Measurements from ENCODE around the gene MAP3K20. TPM values are rescaled to one million over a fixed set of nuclear protein-coding genes. Genes with fewer than 3 reads are reported as not detected.

Gene MAP3K20
- total RNA-seq, 2 experiments from 2014 or later: 8.0 to 10.2 TPM

GRCh38 chr2:173218326-173219056, 142.8 kb downstream of the MAP3K20 start:
- H3K27ac Mint-ChIP-seq: no peak overlapping the region
- ChIA-PET CTCF (interaction anchor here (0.8 to 7.2 kb wide), 7 partner anchors 9 to 191 kb away, joined by 3 to 78 read pairs (median 4); no protein-coding TSS in a partner anchor), POLR2A (no interaction called here)
- intact Hi-C loops (cut with micrococcal nuclease): no loop called here
- H3K4me1 Mint-ChIP-seq (ENCODE audit: low read depth): peaks cover 5% of the 10 kb centered on the region
- no peaks in the 10 kb centered on the region for H3K36me3 Mint-ChIP-seq (ENCODE audit: low read depth)
- H3K27me3 Mint-ChIP-seq: no peaks in the 10 kb centered on the region
- no peak overlapping the region for H3K4me3 Mint-ChIP-seq
- TF ChIP-seq CTCF (IDR thresholded peaks at IDR 0.05): no peak
- DNase-seq (no peak), ATAC-seq (no peak)
- no peaks in the 10 kb centered on the region for H3K9me3 Mint-ChIP-seq

GRCh38 chr2:173221132-173221695, 145.6 kb downstream of the MAP3K20 start:
- Mint-ChIP-seq H3K4me3 (no peak overlapping the region), H3K27ac (no peak overlapping the region), H3K9me3 (no peaks in the 10 kb centered on the region), H3K27me3 (no peaks in the 10 kb centered on the region), H3K4me1 (ENCODE audit: low read depth) (peaks cover 5% of the 10 kb centered on the region), H3K36me3 (ENCODE audit: low read depth) (no peaks in the 10 kb centered on the region)
- intact Hi-C loops (cut with micrococcal nuclease): no loop called here
- TF ChIP-seq CTCF (IDR thresholded peaks at IDR 0.05): no peak
- CTCF ChIA-PET: interaction anchor here (1.0 kb wide), 1 partner anchor 194 kb away, joined by 3 read pairs; no protein-coding TSS in a partner anchor
- POLR2A ChIA-PET: no interaction called here
- DNase-seq (no peak), ATAC-seq (no peak)

GRCh38 chr2:173221937-173222594, 146.4 kb downstream of the MAP3K20 start:
- ChIA-PET POLR2A (no interaction called here), CTCF (interaction anchor here (1.0 to 1.9 kb wide), 2 partner anchors 10 to 194 kb away, joined by 4 to 8 read pairs; no protein-coding TSS in a partner anchor)
- intact Hi-C loops (cut with micrococcal nuclease): no loop called here
- Mint-ChIP-seq H3K4me3 (no peak overlapping the region), H3K27me3 (peaks cover under 1% of the 10 kb centered on the region), H3K27ac (no peak overlapping the region), H3K9me3 (no peaks in the 10 kb centered on the region), H3K4me1 (ENCODE audit: low read depth) (peaks cover 5% of the 10 kb centered on the region), H3K36me3 (ENCODE audit: low read depth) (no peaks in the 10 kb centered on the region)
- no peak for DNase-seq
- no peak for ATAC-seq
- no peak for TF ChIP-seq CTCF (IDR thresholded peaks at IDR 0.05)

GRCh38 chr2:173223871-173224270, 148.2 kb downstream of the MAP3K20 start:
- peaks cover 4% of the 10 kb centered on the region for H3K27me3 Mint-ChIP-seq
- H3K9me3 Mint-ChIP-seq: no peaks in the 10 kb centered on the region
- ATAC-seq (no peak), DNase-seq (no peak)
- intact Hi-C loops (cut with micrococcal nuclease): no loop called here
- CTCF ChIA-PET: interaction anchor here (1.5 to 1.9 kb wide), 2 partner anchors 13 to 196 kb away, joined by 7 to 8 read pairs; no protein-coding TSS in a partner anchor
- no peak for TF ChIP-seq CTCF (IDR thresholded peaks at IDR 0.05)
- no peak overlapping the region for H3K4me3 Mint-ChIP-seq
- H3K4me1 Mint-ChIP-seq (ENCODE audit: low read depth): peaks cover 3% of the 10 kb centered on the region
- no peaks in the 10 kb centered on the region for H3K36me3 Mint-ChIP-seq (ENCODE audit: low read depth)
- POLR2A ChIA-PET: no interaction called here
- no peak overlapping the region for H3K27ac Mint-ChIP-seq

Data from activated CD8-positive, alpha-beta T cell treated with anti-CD3 and anti-CD28 coated beads for 36 hours (primary cell).